Heart right ventricle (tissue), 16 donors: ENCODE results near the gene APOM. TPM values are rescaled to one million over a fixed set of nuclear protein-coding genes. Genes with fewer than 3 reads are reported as not detected.
A peak's percentile ranks its signal among the peaks of the same experiment; 100 is the strongest.

Experiments used
- ATAC-seq, 8 donors: fragments of 200-7000 bp; cut with Tn5 transposase; one replicate each; pipeline ENCODE4 v1.9.1; 2020; ENCODE audit warnings: mild to moderate bottlenecking in 8 of 8, moderate library complexity in 8 of 8, moderate number of reproducible peaks in 1 of 8
- DNase-seq, 2 donors: peaks; one replicate each; pipeline ENCODE4 v3.0.0-alpha.2; 2020
- H3K27ac ChIP-seq, 10 donors: fragments of 200-600 bp; sonication (generic) in 2 of 10; one replicate each; pipeline versions ENCODE4 v1.5.0 to v1.8.0; 2020 to 2022; ENCODE audit warnings: mild to moderate bottlenecking in 3 of 10
- H3K27me3 ChIP-seq, 7 donors: fragments of 200-600 bp; one replicate each; pipeline ENCODE4 v1.8.0; 2021 to 2022; ENCODE audit warnings: mild to moderate bottlenecking in 2 of 7
- H3K36me3 ChIP-seq, 9 donors: fragments of 200-600 bp; sonication (generic) in 1 of 9; one replicate each; pipeline versions ENCODE4 v1.5.0 to v1.8.0; 2020 to 2022; ENCODE audit warnings: mild to moderate bottlenecking in 2 of 9
- H3K4me1 ChIP-seq, 9 donors: fragments of 200-600 bp; sonication (generic) in 1 of 9; one replicate each; pipeline versions ENCODE4 v1.5.0 to v1.8.0; 2020 to 2022; ENCODE audit warnings: mild to moderate bottlenecking in 4 of 9
- H3K4me3 ChIP-seq, 10 donors: fragments of 200-600 bp; sonication (generic) in 2 of 10; one replicate each; pipeline versions ENCODE4 v1.5.0 to v1.8.0; 2020 to 2022; ENCODE audit warnings: mild to moderate bottlenecking in 7 of 10, moderate library complexity in 2 of 10
- H3K9me3 ChIP-seq, 11 donors: fragments of 200-600 bp in 10 of 11; sonication (generic) in 2 of 11; one replicate each; pipeline versions ENCODE4 v1.5.0 to v1.8.0; 2013 to 2022; ENCODE audit warnings: mild to moderate bottlenecking in 2 of 11, control low read depth in 1 of 11, moderate library complexity in 1 of 11
- CTCF ChIP-seq, 9 donors: fragments of 200-600 bp; sonication (generic) in 2 of 9; IDR thresholded peaks; one replicate each; pipeline versions ENCODE4 v1.5.0 to v1.8.0; 2021 to 2022; ENCODE audit warnings: antibody characterized with exemption in 9 of 9, mild to moderate bottlenecking in 5 of 9, moderate library complexity in 1 of 9
- WGBS, 2 donors: extraction: QIAGEN DNeasy Blood & Tissue Kit; methylation state at CpG; one replicate each; pipeline ENCODE4 v1.1.7; 2013; ENCODE audit warnings: inconsistent platforms in 1 of 2; 5-methylcytosine and 5-hydroxymethylcytosine counted together
- intact Hi-C, 10 donors: fragments of 100-400 bp; cut with DNase I; formaldehyde crosslinking; loops; one replicate each; pipeline versions ENCODE4 v1.11.1 to v1.14.2; 2022
- polyA plus RNA-seq, 2 donors: library from polyadenylated mRNA; stranded (reverse); fragments of 200-250 nt; gene quantifications; one replicate each; pipeline ENCODE4 v1.2.3, GENCODE V29; 2013
- total RNA-seq, 10 donors: library from RNA; stranded (reverse); fragmentation: NEBNext Ultra II Directional in 3 of 10; extraction: Animal tissue kit (Norgen Biotek cat#: 25700) in 3 of 10; gene quantifications; one replicate each; pipeline versions ENCODE4 v1.2.1 to v1.2.4, GENCODE V29; 2021 to 2023
- donor health status: Arrhythmogenic right ventricular cardiomyopathy.
- donor health status: ischemic (EF 13 %, LVEDD 7.1; RV severe dilation, severe dysfunction).
- donor health status: healthy with polysubstance abuse.
- donor health status: DM: no; HTN: yes; CAD: no.
- donor health status: DM: no; HTN: no; CAD: no.
- donor health status: ischemic (EF 25% LVEDD 6.9; RV normal size, moderate dysfunction).
- donor health status: ischemic (EF 25% LVEDD 5.7; RV mildly dilated, moderate dysfunction).
- donor health status: healthy.
- donor health status: DM: yes; HTN: yes; CAD: no.
- donor health status: Ischemic cardiomyopathy.
- donor health status: ischemic (EF 35%, LVEDD 5.7; RV mildly dilated, moderate dysfunction).
- donor health status: nonischemic (EF 11% LVEDD 7.7; RV severe dilation, severe dysfunction).
- donor health status: DM: yes; HTN: yes; CAD: no.
- donor health status: PGD.
- donor health status: ischemic (EF 29% LVEDD 5.4; RV normal size, mild dysfunction).
- donor health status: nonischemic (EF 23%, LVEDD 6.1; RV moderate dilation, normal function).

APOM gene
- total and polyA plus RNA-seq, 12 donors, result 1.8 to 7.4 (median 3.0) TPM

- H3K9me3 ChIP-seq, result no peaks in the 10 kb centered on the region
- TF ChIP-seq CTCF (IDR thresholded peaks at IDR 0.05), result no peak
- intact Hi-C loops, result no loop called here
- peaks cover 0 to 4% (median 0%) of the 10 kb centered on the region in 9 donors for H3K4me1 ChIP-seq
- H3K4me3 ChIP-seq, result no peak overlapping the region
- 79 to 89% methylated on average over 4 of the region's 4 CpGs for WGBS, 2 donors
- no peak overlapping the region for H3K27ac ChIP-seq
- ATAC-seq, result no peak
- no peaks in the 10 kb centered on the region for H3K27me3 ChIP-seq
- no peak for DNase-seq
- peaks cover 1 to 100% (median 75%) of the 10 kb centered on the region in 9 donors for H3K36me3 ChIP-seq
Observed at GRCh38 chr6:31692353-31692752, 36.7 kb downstream of the APOM start.

GRCh38 chr6:31692886-31693285, 37.2 kb downstream of the APOM start:
- no peak for TF ChIP-seq CTCF (IDR thresholded peaks at IDR 0.05)
- Histone ChIP-seq H3K4me3 (no peak overlapping the region), H3K27me3 (no peaks in the 10 kb centered on the region), H3K36me3 (peaks cover 0 to 100% (median 74%) of the 10 kb centered on the region in 9 donors), H3K27ac (no peak overlapping the region), H3K9me3 (no peaks in the 10 kb centered on the region), H3K4me1 (peaks cover 0 to 10% (median 0%) of the 10 kb centered on the region in 9 donors)
- WGBS, 2 donors, result 83 to 86% methylated on average over 9 of the region's 9 CpGs
- ATAC-seq (no peak), DNase-seq (no peak)
- intact Hi-C loops, result no loop called here

GRCh38 chr6:31693535-31693934, 37.8 kb downstream of the APOM start:
- ATAC-seq, result no peak

GRCh38 chr6:31697555-31697954, 41.9 kb downstream of the APOM start:
- Histone ChIP-seq H3K4me1 (peaks cover 8 to 35% (median 18%) of the 10 kb centered on the region in 9 donors), H3K36me3 (peaks cover 0 to 88% (median 46%) of the 10 kb centered on the region in 9 donors), H3K4me3 (no peak overlapping the region), H3K27me3 (no peaks in the 10 kb centered on the region), H3K27ac (peak overlapping the region in 1 of 10 donors; percentile 31), H3K9me3 (no peaks in the 10 kb centered on the region)
- no peak for DNase-seq
- 38 to 47% methylated on average over 3 of the region's 3 CpGs for WGBS, 2 donors
- TF ChIP-seq CTCF (IDR thresholded peaks at IDR 0.05), result no peak
- ATAC-seq, result no peak
- intact Hi-C loops, result no loop called here

More at GRCh38 chr6:31693535-31693934, 37.8 kb downstream of the APOM start:
- no peak for DNase-seq
- H3K36me3 ChIP-seq, result peaks cover 0 to 100% (median 70%) of the 10 kb centered on the region in 9 donors
- H3K4me3 ChIP-seq, result no peak overlapping the region
- H3K4me1 ChIP-seq, result peaks cover 0 to 16% (median 0%) of the 10 kb centered on the region in 9 donors
- 91 to 92% methylated on average over 6 of the region's 6 CpGs for WGBS, 2 donors
- no peak overlapping the region for H3K27ac ChIP-seq
- intact Hi-C loops, result no loop called here
- no peak for TF ChIP-seq CTCF (IDR thresholded peaks at IDR 0.05)
- no peaks in the 10 kb centered on the region for H3K9me3 ChIP-seq
- no peaks in the 10 kb centered on the region for H3K27me3 ChIP-seq
